ENCODE measurements around the gene ANKRD33B.

GRCh38 chr5:10661401-10661800, 97.5 kb downstream of the ANKRD33B start:
- TF ChIP-seq POLR2A (IDR thresholded peaks at IDR 0.05) (no peak), CTCF (IDR thresholded peaks at IDR 0.05 in 8 of 11, conservative IDR thresholded peaks at IDR 0.05 in 3 of 11) (no peak), POLR2AphosphoS5 (IDR thresholded peaks at IDR 0.05) (no peak)
